ENCODE measurements around the gene FAM229A.

Gene FAM229A

DNA sequence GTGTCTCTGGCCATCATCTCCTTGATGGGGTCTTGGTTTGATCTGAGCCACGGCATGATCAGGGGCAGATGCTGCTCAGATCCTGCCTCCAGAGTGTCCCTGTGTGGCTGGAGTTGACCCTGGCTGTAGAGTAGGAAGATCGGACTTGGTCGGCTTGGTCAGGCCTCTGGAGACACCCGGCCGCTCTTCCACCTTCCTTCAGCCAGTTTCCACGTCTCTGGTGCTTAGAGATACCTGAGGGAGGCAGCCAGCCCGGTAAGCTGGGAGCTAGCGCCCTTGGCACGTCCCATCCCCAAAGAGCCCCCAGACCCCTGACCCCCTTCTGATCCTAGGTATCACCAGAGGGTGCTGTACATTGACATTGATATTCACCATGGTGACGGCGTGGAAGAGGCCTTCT, 35.1 kb downstream of the FAM229A start:
- DNase-seq = no peak

DNA sequence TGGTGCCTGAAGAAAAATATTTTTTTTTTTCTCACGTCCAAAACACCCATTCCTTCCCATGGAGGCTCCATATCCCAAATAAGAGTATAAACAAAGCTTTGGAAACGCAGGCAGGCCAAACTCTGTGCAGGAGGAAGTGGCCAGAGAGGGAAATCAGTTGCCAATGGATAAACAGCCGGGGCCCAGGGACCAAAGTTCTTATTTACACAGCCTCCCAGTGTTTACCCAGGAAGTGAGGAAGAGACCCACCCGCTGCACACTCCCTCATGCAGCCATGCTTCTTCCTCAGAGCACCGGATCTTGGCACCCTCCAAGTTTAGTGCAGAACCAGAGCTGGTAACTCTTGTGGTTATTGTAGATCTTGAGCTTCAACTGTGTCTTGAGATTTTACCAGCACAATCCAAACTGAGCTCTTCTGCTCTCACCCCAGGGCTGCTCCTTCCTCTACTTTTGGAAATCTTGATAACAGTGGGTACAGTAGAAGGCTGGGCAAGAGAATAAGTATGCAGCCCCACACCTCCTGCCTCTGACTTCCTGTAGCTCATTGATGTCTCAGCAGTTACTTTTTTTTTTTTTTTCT, 40.5 kb downstream of the FAM229A start:
- DNase-seq = no peak

DNA sequence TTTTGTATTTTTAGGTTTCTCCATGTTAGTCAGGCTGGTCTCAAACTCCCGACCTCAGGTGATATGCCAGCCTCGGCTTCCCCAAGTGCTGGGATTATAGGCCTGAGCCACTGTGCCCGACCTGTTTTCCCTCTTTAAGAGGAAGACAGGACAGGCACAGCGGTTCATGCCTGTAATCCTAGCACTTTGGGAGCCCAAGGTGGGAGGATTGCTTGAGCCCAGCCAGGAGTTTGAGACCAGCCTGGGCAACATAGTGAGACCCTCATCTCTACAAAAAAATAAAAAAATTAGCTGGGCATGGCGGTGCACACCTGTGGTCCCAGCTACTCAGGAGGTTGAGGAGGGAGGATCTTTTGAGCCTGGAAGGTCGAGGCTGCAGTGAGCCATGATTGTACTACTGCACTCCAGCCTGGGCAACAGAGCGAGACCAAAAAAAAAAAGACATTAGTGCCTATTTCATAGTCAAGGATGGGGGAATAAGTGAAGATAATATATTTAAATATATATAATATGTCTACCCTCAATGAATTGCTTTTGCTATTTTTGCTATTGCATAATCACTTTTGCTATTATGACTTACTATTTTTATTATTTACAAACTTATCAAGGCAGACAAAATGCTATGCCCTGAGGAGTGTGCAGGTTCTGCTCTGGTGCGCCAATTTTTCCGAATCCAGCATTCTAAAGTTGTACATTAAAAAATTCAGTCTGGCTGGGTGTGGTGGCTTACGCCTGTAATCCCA, 44.0 kb downstream of the FAM229A start:
- DNase-seq = no peak

DNA sequence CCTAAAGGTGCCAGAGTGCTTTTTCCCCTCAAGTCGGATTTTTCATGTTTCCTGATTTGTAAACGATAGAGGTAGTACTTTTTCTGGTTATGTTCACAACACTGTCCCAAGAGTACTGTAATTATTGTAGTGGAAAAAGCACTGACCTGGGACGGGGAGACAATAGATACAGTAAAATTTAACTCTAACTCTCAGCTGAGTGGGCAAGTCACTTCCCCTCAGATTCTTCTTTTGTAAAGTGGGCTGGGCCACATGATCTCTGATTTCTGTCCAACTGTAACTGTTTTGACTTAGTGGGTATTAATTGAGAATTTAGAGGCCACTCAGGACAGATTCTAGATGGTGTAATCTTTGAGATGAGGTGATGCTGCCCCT, 45.4 kb downstream of the FAM229A start:
- no peak for DNase-seq

DNA sequence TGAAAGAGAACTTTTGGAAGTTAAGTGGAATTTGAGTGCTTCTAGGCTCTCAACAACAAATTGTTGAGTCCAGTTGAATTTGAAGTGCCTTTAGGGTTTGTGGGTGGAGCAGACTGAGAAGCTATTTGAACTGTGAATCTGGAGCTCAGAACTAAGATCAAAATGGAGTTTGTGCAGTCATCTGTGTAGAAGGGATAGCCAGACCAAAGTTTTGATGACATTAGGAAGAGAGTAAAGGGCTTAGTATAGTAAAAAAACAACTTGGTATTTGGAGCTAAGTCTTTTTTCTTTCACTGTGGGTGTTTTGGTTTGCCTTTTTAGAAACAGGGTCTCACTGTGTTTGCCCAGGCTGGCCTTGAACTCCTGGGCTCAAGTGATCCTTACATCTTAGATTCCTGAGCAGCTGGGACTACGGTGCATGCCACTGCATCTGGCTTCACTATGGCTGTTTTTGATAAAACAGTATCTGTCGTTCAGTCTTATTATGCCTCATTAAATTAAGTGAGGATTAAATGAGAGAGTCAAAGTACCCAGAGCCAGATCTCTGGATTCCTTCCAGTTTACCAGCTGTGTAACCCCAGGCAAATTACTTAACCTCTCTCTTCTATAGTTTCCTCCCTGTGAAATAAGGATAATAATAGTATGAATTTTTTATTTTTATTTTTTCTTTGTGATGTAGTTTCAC, 50.4 kb downstream of the FAM229A start:
- no peak for DNase-seq

Measured in COR-L47 (cell line).